Suprapubic skin (tissue), 4 donors: Measurements from ENCODE around the gene FNBP1L. TPM values are rescaled to one million over a fixed set of nuclear protein-coding genes. Genes with fewer than 3 reads are reported as not detected.

Source experiments
- DNase-seq, 2 donors: peaks; one replicate each; pipeline ENCODE4 v3.0.0-alpha.2; 2019; ENCODE audit warnings: low spot score in 2 of 2
- H3K27ac ChIP-seq: fragments of 200-600 bp; sonication (generic); one replicate; pipeline ENCODE4 v1.5.1; 2019
- H3K27me3 ChIP-seq: fragments of 200-600 bp; sonication (generic); one replicate; pipeline ENCODE4 v1.5.1; 2019
- H3K36me3 ChIP-seq: fragments of 200-600 bp; sonication (generic); one replicate; pipeline ENCODE4 v1.5.1; 2019
- H3K4me1 ChIP-seq: fragments of 200-600 bp; sonication (generic); one replicate; pipeline ENCODE4 v1.5.1; 2019
- H3K4me3 ChIP-seq: fragments of 200-600 bp; sonication (generic); one replicate; pipeline ENCODE4 v1.5.1; 2019; ENCODE audit warnings: mild to moderate bottlenecking
- H3K9me3 ChIP-seq: fragments of 200-600 bp; sonication (generic); one replicate; pipeline ENCODE4 v1.5.1; 2019
- CTCF ChIP-seq, 2 donors: fragments of 200-600 bp in 1 of 2; fragments of 450-650 bp in 1 of 2; sonication (generic) in 1 of 2; IDR thresholded peaks; one replicate each; pipeline ENCODE4 v1.5.1; 2016 to 2019; ENCODE audit warnings: antibody characterized with exemption in 2 of 2, mild to moderate bottlenecking in 1 of 2, moderate library complexity in 1 of 2
- EP300 ChIP-seq: sonication (generic); formaldehyde crosslinking; IDR thresholded peaks from one replicate; pipeline ENCODE4 v1.6.1; 2017; ENCODE audit warnings: antibody characterized with exemption
- POLR2A ChIP-seq, 2 donors: fragments of 450-650 bp; IDR thresholded peaks; one replicate each; pipeline ENCODE4 v1.6.1; 2017; ENCODE audit warnings: antibody characterized with exemption in 2 of 2, mild to moderate bottlenecking in 2 of 2, moderate library complexity in 2 of 2
- POLR2AphosphoS5 ChIP-seq, 3 donors: sonication (generic); formaldehyde crosslinking; IDR thresholded peaks; one replicate each; pipeline ENCODE4 v1.6.1; 2017; ENCODE audit warnings: antibody characterized with exemption in 3 of 3
- whole genome bisulfite sequencing: methylation state at CpG from one replicate; pipeline ENCODE4 v1.1.5; 2018; 5-methylcytosine and 5-hydroxymethylcytosine counted together
- total RNA-seq, 4 donors: library from RNA; depleted of rRNA; stranded (reverse); fragments of >200 nt; gene quantifications; one replicate each; pipeline ENCODE4 v1.1.0, GENCODE V29; 2016

FNBP1L gene
- total RNA-seq, 4 donors from 2014 or later = 18.6 to 60.8 (median 25.2) TPM

GRCh38 chr1:93554883-93555872 is 107.3 kb downstream of the FNBP1L start:
- Histone ChIP-seq H3K4me1 (peaks cover 29% of the 10 kb centered on the region), H3K9me3 (no peaks in the 10 kb centered on the region), H3K27me3 (no peaks in the 10 kb centered on the region), H3K4me3 (no peak overlapping the region), H3K36me3 (peaks cover 8% of the 10 kb centered on the region), H3K27ac (peak overlapping the region; percentile 64)
- 68% methylated on average over 7 of the region's 7 CpGs for WGBS
- TF ChIP-seq POLR2A (IDR thresholded peaks at IDR 0.05) = no peak
- peak in 1 of 3 donors; percentile 16 for TF ChIP-seq POLR2AphosphoS5 (IDR thresholded peaks at IDR 0.05)
- DNase-seq = no peak

GRCh38 chr1:93556291-93556690 is 108.4 kb downstream of the FNBP1L start:
- no peaks in the 10 kb centered on the region for H3K9me3 ChIP-seq
- 82% methylated on average over 2 of the region's 2 CpGs for WGBS
- no peak overlapping the region for H3K4me3 ChIP-seq
- TF ChIP-seq POLR2A (IDR thresholded peaks at IDR 0.05) = no peak
- TF ChIP-seq CTCF (IDR thresholded peaks at IDR 0.05) = no peak
- no peak for TF ChIP-seq EP300
- no peak for TF ChIP-seq POLR2AphosphoS5 (IDR thresholded peaks at IDR 0.05)
- peak overlapping the region; percentile 23 for H3K27ac ChIP-seq
- peaks cover 29% of the 10 kb centered on the region for H3K4me1 ChIP-seq
- H3K27me3 ChIP-seq = no peaks in the 10 kb centered on the region
- no peak for DNase-seq
- peaks cover 9% of the 10 kb centered on the region for H3K36me3 ChIP-seq

- H3K9me3 ChIP-seq = no peaks in the 10 kb centered on the region
- no peak for TF ChIP-seq POLR2AphosphoS5 (IDR thresholded peaks at IDR 0.05)
- TF ChIP-seq CTCF (IDR thresholded peaks at IDR 0.05) = no peak
- no peak for TF ChIP-seq POLR2A (IDR thresholded peaks at IDR 0.05)
- no peak for TF ChIP-seq EP300
- no peaks in the 10 kb centered on the region for H3K27me3 ChIP-seq
- peaks cover 28% of the 10 kb centered on the region for H3K36me3 ChIP-seq
- peaks cover 12% of the 10 kb centered on the region for H3K4me1 ChIP-seq
- no peak overlapping the region for H3K27ac ChIP-seq
- DNase-seq = no peak
- WGBS = 79% methylated on average over 2 of the region's 2 CpGs
- H3K4me3 ChIP-seq = no peak overlapping the region
These were observed 111.1 kb downstream of the FNBP1L start for GRCh38 chr1:93559045-93559444.

GRCh38 chr1:93559695-93560094 is 111.8 kb downstream of the FNBP1L start:
- no peak for TF ChIP-seq EP300
- no peak for TF ChIP-seq POLR2A (IDR thresholded peaks at IDR 0.05)
- no peak for TF ChIP-seq POLR2AphosphoS5 (IDR thresholded peaks at IDR 0.05)
- no peak for TF ChIP-seq CTCF (IDR thresholded peaks at IDR 0.05)
- Histone ChIP-seq H3K4me3 (no peak overlapping the region), H3K4me1 (peaks cover 6% of the 10 kb centered on the region), H3K9me3 (no peaks in the 10 kb centered on the region), H3K27ac (no peak overlapping the region), H3K27me3 (no peaks in the 10 kb centered on the region), H3K36me3 (peaks cover 32% of the 10 kb centered on the region)
- no peak for DNase-seq

- no peaks in the 10 kb centered on the region for H3K27me3 ChIP-seq
- no peaks in the 10 kb centered on the region for H3K9me3 ChIP-seq
- DNase-seq = no peak
- no peaks in the 10 kb centered on the region for H3K4me1 ChIP-seq
- WGBS = 81% methylated on average over 4 of the region's 4 CpGs
- H3K36me3 ChIP-seq = peaks cover 61% of the 10 kb centered on the region
- peak overlapping the region; percentile 47 for H3K27ac ChIP-seq
- no peak overlapping the region for H3K4me3 ChIP-seq
- no peak for TF ChIP-seq CTCF (IDR thresholded peaks at IDR 0.05)
- no peak for TF ChIP-seq EP300
- TF ChIP-seq POLR2AphosphoS5 (IDR thresholded peaks at IDR 0.05) = no peak
- TF ChIP-seq POLR2A (IDR thresholded peaks at IDR 0.05) = no peak
These were observed 117.7 kb downstream of the FNBP1L start for GRCh38 chr1:93565496-93566206.
